ENCODE data around the gene TTF2.
A peak's percentile ranks its signal among the peaks of the same experiment; 100 is the strongest.

TTF2 gene

GRCh38 chr1:117059678-117060440 lies at the start of gene TTF2:
TSS of gene TTF2 (plus strand) at chr1:117060326. CDS start at chr1:117060347, 21 bp downstream.
- peak; percentile 98 for DNase-seq (ENCODE audit: low read depth, low spot score)

DNA sequence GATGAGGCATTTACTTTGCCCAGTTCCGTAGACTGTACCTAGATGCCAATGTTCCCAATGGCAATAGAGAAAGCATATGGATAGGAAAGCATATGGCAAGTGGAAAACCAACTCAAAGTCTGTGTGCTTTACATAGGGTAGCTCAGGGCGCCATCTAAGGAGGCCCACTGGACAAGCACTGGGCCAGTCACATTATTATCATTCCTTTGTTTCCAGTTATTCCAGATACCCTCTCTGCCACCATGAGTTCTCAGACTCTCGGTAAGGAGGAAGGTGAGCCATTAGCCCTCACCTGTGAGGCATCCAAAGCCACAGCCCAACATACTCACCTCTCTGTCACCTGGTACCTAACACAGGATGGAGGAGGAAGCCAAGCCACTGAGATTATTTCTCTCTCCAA lies 48.8 kb upstream of the TTF2 start:
- no peak for DNase-seq (ENCODE audit: low read depth, low spot score)

DNA sequence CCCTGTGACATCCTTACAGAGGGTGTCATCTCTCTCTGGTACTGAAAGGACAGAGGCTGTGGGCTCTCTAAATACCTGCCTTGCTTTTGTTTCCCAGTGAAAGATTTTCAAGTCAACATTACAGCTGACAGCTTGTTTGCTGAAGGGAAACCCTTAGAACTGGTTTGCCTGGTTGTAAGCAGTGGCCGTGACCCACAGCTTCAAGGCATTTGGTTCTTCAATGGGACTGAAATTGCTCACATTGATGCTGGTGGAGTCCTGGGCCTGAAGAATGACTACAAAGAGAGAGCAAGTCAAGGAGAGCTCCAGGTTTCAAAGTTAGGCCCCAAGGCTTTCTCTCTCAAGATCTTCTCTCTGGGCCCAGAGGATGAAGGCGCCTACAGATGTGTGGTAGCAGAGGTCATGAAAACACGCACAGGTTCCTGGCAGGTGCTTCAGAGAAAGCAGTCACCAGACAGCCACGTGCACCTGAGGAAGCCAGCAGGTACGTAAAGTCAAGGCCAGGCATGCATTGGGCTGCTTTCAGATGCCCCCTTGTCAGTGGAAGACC lies 46.7 kb upstream of the TTF2 start:
- DNase-seq (ENCODE audit: low read depth, low spot score), result no peak

DNA sequence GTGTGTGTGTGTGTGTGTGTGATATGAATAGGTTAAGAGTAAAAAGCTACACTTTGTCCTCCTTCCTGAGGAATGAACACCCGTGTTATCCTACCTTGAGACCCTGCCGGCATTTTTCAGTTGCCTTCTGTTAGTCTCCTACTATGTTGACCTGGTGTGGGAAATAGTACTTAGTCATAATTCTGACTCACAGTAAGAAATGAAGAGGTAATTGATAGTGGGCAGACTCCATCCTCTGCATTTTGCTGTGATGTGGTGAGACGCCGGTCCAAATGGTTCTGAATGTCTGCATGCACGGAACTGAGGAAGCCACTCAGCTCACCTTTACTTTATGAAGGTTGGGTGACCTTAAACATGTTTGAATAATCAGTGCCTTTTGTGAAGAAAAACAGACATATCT lies 45.9 kb upstream of the TTF2 start:
- DNase-seq (ENCODE audit: low read depth, low spot score), result peak; percentile 39

DNA sequence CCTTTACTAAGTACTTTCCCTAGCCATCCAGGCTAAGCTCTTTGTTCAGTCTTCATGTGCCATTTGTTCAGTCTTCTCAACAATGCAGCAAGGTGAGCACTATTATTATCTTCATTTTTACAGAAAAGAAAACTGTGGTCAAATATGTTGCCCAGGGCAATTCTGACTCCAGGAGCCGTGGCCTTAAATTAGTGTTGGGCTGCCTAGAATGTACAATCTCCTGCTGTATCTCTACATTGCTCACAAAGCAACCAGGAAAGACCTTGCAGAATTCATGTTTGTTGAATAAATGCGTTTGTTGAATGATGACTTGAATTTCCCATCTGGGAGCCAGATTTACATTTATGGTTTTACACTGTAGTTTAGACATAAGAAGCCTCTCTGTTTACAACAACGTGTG lies 44.4 kb upstream of the TTF2 start:
- no peak for DNase-seq (ENCODE audit: low read depth, low spot score)

DNA sequence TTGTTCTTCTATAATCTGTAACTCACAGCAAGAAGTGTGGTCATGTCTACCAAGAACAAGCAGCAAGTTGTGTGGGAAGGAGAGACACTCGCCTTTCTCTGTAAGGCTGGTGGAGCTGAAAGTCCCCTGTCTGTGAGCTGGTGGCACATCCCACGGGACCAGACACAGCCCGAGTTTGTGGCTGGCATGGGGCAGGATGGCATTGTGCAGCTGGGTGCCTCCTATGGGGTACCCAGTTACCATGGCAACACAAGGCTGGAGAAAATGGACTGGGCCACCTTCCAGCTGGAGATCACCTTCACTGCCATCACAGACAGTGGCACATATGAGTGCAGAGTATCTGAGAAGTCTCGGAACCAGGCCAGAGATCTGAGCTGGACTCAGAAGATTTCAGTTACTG lies 43.1 kb upstream of the TTF2 start:
- DNase-seq (ENCODE audit: low read depth, low spot score), result no peak

- no peak for DNase-seq (ENCODE audit: low read depth, low spot score)
These were observed 42.5 kb upstream of the TTF2 start for GRCh38 chr1:117017648-117018047.

DNA sequence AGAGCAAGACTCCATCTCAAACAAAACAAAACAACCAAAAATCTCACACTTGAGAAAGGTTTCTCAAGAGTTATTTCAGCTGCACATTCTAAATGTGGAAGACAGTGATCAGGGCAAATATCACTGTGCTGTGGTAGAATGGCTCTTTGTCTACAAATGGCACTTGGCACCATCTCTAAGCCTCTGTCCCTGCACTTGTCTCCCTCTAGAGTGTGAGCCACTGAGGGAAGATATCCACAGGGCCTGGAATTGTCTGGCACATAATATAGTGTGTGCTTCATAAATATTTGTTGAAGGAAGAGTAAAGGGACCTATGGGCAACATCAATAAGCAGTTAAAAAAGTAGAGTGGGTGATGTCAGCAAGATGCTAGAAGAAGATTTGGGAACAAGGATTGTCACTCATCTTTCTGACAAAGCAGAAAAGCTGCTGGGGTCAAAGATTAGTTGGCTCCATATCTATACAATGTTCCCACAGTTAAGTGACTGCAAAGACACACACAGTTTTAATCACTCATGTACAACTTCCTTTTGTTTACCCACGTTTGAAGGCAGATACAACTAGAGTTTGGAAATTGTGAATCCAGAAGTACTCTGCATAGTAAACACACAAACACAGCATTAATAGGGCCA lies 39.5 kb upstream of the TTF2 start:
- DNase-seq (ENCODE audit: low read depth, low spot score), result no peak

GRCh38 chr1:117022114-117022513 lies 38.0 kb upstream of the TTF2 start:
- no peak for DNase-seq (ENCODE audit: low read depth, low spot score)

- DNase-seq (ENCODE audit: low read depth, low spot score), result no peak
These were observed 34.6 kb upstream of the TTF2 start for GRCh38 chr1:117025568-117025967.

DNA sequence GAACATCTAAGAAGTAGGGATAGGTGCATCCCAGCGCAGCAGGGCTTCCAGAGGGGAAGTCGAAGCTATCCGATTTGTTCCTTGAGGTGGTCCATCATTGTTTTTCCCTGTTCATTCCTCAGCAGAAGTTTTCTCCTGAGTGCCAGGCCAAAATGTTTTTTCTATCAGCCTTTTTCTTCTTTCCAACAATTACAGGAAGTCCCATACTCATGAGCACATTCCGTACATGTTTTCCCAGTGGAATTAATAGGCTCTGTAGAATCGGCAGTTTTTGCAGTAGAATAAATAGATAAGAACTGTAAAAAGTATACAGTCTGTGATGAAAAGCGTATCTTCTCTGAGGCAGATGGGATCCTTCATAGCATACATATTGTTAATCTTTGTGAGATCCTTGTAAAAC lies 33.8 kb upstream of the TTF2 start:
- DNase-seq (ENCODE audit: low read depth, low spot score), result peak; percentile 47

DNA sequence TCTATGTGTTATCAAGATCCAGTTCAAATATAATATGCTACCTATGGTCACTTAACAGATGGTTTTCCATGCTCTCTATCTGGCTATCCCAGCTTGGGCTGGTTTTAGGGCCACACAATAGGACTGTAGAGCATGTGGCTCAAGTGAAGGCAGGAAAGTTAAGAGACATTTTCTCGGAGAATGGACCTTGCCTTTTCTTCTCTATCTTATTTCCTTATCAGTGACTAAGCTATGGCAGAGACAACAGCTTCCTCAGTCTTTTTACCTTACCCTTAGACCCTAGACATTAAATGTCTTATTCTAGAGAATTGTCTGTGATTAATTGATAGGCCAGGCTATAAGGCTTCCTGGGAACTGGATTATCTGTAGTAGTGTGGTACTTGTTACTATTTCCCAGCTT lies 30.4 kb upstream of the TTF2 start:
- no peak for DNase-seq (ENCODE audit: low read depth, low spot score)

- no peak for DNase-seq (ENCODE audit: low read depth, low spot score)
These were observed 29.8 kb upstream of the TTF2 start for GRCh38 chr1:117030271-117030877.

DNA sequence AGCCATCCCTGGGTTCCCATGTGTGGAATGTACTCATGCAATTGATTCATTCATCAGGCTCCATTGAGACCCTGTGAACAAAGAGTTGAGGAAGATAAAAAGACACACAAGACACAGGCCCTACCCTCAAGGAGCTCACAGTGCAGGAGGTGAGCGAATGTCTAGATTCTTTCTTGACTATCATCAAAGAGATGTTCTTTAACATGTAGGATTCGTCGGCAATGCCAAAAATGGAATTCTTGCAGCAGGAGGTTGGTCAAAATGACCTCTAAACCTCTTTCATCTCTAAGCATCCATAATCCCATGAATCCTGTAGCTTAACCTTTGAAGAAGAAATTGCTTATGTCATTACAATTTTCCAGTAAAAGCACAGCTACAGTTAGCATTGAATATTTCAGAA lies 27.9 kb upstream of the TTF2 start:
- DNase-seq (ENCODE audit: low read depth, low spot score), result no peak

DNA sequence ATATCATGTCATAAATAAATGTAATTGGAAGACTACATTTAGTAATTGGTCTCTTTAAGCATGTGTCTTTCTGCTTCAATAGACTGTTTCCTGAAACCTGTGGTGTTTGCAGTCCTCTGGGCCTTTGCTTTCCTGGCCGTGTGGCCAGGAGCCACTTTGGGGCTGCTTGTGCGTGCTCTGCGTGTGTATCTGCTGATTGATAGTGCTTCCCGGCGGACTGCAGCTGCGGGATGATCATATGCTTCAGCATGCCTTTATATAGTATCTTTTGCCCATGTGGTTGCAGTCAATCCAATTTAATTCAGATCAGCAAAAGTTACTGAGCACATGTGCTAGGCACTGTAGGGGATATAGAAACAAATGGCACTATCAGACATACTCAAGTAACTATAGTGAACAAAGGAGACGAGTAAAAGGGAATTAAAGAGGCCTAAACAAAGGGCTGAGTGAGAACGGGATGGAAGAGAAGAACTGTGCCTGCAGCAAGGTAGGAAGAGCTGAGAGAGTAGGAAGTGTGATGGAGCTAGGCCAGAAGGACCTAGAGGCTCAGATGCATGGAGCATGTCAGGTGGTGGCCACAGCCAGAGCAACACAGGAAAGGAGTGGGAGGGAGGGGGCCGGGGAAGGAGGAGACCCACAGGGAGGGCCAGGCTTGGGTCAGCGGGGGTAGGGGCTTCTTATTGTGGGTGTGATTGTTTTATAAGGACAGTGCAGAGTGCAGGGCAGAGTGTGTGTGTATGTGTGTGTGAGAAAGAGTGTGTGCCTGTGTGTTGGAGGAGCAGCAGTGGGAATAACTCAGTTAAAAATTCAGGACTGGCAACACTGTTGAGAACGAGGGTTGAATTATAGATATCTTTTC lies 27.2 kb upstream of the TTF2 start:
- DNase-seq (ENCODE audit: low read depth, low spot score), result no peak

DNA sequence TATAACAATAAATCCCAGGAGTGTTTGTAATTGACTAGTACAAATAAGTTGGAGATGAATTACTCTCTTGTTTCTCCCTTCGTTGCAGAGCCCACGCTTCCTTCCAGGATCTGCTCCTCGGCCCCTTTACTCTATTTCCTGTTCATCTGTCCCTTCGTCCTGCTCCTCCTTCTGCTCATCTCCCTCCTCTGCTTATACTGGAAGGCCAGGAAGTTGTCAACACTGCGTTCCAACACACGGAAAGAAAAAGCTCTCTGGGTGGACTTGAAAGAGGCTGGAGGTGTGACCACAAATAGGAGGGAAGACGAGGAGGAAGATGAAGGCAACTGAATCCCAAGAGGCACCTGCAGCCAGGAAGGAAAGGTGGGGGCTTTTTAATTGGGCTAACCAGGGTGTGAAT lies 26.4 kb upstream of the TTF2 start:
- no peak for DNase-seq (ENCODE audit: low read depth, low spot score)

GRCh38 chr1:117034791-117035290 lies 25.3 kb upstream of the TTF2 start:
- DNase-seq (ENCODE audit: low read depth, low spot score), result no peak

GRCh38 chr1:117036018-117036461 lies 24.1 kb upstream of the TTF2 start:
- no peak for DNase-seq (ENCODE audit: low read depth, low spot score)

DNA sequence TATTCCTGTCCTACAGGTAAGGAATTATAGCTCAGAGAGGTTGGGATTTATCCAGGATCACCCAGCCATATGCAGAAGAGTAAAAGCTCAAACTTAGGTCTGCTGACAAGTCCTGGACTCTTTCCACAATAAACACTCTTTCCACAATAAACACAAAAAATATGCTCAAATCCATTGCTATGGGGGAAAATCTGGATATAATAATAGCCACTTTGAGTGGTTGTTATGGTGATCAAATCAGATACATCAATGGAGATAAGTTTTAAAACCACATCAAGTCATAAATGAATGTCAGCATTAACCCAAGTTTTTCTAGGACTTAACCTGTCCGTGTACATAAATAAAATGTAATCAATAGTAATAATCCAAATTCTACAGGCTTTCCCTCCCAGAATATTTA lies 22.3 kb upstream of the TTF2 start:
- no peak for DNase-seq (ENCODE audit: low read depth, low spot score)

GRCh38 chr1:117038236-117038635 lies 21.9 kb upstream of the TTF2 start:
- no peak for DNase-seq (ENCODE audit: low read depth, low spot score)

DNA sequence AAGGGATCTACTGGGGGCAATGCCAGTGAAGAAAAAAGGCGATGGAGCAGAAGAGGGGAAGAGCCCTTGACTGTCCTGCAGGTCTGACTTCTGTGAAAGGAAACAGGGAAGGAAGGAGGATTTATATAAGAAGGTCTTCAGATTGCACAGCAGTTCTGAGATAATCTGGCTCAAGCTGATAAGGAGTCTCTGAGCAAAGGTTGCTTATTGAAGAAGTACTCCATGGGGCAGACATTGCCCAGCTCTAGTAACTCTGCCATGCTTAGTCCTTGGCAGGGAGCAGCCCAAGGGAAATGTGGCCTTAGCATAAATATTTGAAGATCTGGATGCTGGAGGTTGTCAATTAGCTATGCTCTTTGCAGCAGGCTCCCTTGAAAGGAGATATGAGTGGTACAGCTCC lies 15.9 kb upstream of the TTF2 start:
- DNase-seq (ENCODE audit: low read depth, low spot score), result no peak

GRCh38 chr1:117045644-117046043 lies 14.5 kb upstream of the TTF2 start:
- DNase-seq (ENCODE audit: low read depth, low spot score), result no peak

Data from astrocyte of the hippocampus (primary cell).